HG03432 (cell line): ENCODE results near the gene NMUR2.

Source experiments
- ATAC-seq: cut with Tn5 transposase; IDR thresholded peaks from one replicate; pipeline ENCODE4 v1.9.1; 2021; ENCODE audit warnings: mild to moderate bottlenecking, moderate library complexity; ENCODE audit not compliant: unreplicated experiment

The NMUR2 gene

DNA sequence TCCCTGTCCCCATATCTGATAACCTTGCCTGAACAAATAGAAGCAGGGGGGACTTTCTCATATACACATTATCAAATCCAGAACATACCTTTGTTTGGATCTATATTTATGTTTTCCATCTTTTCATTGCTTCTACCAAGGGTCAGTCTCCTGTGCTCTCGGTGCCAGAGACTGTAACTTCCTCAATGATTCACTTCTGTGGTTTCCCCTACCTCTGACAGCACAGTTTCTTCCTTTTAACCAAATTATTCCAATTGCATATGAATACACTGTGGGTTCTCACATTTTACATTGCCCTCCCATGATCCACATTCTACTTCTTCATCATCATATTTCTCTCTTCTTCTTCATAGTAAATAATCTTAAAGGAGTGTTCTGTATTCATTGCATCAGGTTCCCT lies 32.2 kb downstream of the NMUR2 start:
- no peak for ATAC-seq

DNA sequence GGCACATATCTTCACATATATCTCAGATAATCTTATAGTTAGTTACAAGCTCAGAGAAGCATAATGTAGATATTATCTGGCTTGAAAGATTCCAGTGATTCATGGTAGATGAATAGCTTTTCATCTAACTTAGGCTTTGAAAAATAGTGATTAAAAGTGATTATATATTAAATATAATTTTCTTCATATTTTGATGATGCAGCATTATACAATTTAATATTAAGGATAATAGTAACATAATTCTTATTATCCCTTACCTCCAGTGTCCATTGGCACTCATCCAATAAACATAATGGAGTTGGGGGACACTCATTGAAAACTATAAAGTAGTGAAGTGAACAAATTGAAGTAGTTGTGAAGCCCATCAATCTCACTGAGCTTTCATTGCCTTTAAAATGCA lies 35.8 kb downstream of the NMUR2 start:
- no peak for ATAC-seq

DNA sequence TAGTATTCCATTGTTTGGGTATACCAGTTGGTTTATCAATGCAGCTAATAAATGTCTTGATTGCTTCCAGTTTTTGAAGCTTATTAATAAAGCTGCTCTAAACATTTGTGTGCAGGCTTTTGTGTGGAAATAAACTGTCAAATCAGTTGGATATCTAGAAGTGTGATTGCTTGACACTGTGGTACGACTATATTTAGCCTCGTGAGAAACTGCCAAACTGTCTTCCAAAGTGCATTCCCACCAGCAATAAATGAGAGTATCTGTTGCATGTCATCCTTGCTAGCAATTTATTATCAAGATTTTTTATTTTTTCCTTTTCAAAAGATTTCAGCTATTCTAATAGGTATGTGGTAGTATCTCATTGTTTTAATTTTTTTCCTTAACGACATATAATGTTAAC lies 37.5 kb downstream of the NMUR2 start:
- ATAC-seq = no peak

DNA sequence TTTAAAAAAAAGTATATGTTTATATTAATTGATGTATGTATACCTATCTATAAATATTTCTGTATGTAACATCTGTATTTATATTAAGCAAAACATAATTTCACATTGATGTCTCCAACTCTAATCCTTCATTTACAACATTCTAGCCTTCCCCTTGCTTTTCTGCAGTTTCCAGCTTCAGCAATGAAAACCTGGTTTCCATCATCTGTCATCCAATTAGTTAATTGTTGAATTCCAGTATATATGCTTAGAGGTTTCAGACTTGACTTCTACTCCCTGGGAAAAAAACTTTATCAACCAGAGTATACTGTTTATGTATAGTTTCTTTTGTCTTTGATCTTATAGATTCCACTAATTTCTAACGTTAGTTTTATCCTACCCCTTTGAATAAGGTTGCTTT lies 38.4 kb downstream of the NMUR2 start:
- no peak for ATAC-seq

DNA sequence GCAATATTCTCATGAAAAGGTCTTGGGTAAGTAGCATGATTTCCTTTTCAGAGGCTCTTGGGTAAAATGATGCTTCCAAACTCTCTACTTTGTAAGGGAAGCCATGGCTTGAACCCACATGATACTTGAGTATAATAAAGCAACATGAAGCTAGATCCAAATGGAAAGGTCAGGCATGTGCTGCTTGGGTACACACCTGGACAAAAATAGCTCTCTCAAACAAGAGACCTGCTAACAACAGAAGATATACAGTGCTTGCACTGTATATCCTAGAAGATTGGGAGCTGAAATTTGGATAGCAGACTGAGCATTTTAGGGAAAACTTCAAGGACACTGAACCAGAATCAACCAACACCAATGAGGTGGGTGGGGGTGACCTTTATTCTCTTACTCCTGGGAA lies 40.2 kb downstream of the NMUR2 start:
- no peak for ATAC-seq

DNA sequence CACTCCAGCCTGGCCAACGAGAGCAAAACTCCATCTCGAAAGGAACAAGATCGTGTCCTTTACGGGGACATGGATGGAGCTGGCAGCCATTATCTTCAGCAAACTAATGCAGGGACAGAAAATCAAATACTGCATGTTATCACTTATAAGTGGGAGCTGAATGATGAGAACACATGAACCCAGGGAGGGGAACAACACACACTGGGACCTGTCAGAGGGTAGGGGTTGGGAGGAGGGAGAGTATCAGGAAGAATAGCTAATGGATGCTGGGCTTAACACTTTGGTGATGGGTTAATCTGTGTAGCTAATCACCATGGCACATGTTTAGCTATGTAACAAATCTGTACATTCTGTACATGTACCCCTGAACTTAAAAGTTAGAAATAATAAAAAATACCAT lies 40.9 kb downstream of the NMUR2 start:
- no peak for ATAC-seq

DNA sequence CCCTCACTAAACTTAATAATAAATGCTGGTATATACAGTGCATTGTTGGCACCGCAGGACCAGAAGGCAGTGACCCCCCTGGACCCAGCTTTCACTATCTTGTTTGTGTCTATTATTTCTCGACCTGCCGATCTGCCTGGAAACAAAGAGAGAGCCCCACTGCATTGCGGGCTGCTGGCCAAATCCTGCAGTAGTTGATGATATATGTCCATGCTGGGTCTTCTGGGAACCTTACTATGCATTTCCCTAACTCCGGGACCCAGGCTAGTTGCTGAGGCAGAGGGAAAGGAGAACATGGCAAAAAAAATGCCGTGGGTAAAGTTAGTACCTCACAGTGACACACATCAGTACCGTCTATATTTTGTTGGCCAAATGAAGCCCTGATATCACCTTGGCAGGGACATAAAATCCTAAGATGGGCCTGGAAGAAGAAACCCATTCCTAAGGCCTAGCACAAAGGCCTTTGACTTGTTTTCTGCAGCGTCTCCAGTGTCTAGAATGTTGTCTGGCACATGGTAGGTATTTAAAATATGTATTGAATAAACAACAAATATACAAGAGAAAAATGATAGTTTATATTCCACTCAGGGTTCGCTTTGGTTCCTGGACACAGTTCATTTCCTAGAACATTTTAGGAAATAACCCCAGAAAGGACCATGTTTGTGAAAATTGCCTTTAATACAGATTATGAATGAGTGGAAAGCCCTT lies 46.1 kb downstream of the NMUR2 start:
- ATAC-seq = no peak

DNA sequence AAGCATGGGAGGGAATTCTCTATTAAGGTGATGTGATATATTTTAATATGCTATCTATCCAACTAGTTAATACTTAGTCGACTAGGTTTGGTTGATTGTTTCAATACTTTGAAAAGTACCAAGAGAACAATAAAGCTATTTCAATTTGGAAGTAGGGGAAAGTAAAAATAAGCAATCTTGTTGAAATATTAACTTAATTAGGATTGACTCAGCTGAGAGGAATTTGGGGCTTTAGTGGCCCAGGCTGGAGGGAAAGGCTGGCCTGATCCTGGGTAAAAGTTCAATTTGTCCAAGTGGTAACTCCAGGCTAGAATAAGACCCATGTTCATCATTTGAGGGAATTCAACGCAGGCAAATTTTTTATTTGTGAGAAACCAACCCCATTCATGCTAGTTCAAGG lies 48.6 kb downstream of the NMUR2 start:
- no peak for ATAC-seq

DNA sequence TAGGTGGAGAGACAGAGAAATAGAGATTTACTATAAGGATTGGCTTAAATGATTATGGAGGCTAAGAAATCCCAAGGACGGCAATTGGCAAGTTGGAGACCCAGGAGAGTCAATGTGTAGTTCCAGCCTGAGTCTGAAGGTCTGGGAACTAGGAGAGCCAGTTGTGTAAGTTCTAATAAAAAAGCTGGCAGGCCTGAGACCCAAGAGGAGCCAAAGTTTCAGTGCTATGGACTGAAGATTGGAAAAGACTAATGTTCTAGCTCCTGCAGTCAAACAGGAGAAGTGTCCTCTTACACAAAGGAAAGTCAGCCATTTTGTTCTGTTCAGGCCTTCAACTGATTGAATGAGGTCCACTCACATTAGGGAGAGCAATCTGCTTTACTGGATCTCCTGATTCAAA lies 50.0 kb downstream of the NMUR2 start:
- no peak for ATAC-seq

DNA sequence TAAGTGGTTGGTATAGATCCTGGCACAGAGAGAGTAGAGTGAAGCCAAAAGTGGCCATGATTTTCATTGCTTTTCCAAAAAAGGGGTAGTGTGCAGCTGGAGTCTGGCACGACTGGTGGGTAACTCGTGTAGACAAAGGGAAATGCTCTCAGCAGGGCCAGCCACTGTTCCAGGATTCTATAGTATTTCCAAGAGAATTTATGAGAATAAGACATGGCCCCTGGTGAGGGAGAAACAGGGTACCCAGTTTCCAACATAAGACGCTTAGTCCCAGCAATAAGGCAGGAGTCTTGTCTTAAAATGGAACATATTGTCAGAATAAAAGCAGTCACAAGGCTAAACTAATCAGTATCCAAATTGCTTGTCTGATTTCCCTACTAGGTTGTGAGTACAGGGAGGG lies 52.1 kb downstream of the NMUR2 start:
- no peak for ATAC-seq

DNA sequence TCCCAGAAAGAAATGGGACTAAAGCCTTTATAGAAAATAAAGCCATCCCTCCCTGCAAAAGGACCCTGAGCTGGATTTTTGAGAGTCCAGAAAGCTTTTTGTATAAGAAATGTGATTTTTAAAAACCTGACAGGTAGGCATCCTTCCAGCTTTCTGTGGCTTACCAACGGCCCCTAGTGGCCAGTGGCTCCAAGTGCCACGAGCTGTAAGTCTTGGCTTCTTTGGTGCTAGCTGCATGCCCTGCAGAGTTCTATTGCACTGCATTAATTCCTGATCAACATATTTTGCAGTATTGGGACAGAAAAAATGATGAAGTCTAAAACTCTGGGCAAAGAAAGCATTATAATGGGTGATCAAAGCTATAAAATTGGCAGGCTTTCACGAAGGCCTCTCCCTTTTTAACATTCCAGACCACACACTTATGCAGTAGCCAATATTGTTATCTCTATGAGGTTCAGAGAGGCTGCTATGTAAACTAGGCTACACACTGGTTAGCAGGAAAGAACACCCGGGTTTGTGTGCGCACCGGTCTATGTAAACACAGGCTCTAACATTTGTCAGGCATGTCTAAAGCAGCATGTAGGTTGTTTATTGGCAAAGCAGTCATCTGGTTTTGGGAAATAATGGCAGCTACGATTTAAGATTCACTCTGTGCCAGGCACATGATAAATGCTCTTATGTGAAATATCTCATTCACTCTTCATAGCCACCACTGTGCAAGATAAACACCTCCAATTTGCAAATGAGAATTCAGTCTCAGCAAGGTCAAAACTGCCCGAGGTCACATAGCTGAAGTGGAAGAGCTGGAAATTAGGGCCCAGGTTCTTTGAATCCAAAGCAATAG lies 55.2 kb downstream of the NMUR2 start:
- ATAC-seq = peak; percentile 89
